Osteocyte (in vitro differentiated cells): ENCODE measurements around the gene POM121L12. TPM values are rescaled to one million over a fixed set of nuclear protein-coding genes. Genes with fewer than 3 reads are reported as not detected.

Experiments
- DNase-seq: peaks from one replicate; pipeline ENCODE4 v3.0.0; 2021; ENCODE audit warnings: mixed read lengths; ENCODE audit not compliant: unreplicated experiment; ENCODE audit errors: extremely low spot score
- H3K27ac Mint-ChIP-seq: one replicate; pipeline ENCODE4 v1.8.0; 2021; ENCODE audit warnings: mild to moderate bottlenecking, mixed read lengths; ENCODE audit not compliant: unreplicated experiment
- H3K27me3 Mint-ChIP-seq: one replicate; pipeline ENCODE4 v1.8.0; 2021; ENCODE audit warnings: mixed read lengths; ENCODE audit not compliant: unreplicated experiment
- H3K36me3 Mint-ChIP-seq: one replicate; pipeline ENCODE4 v1.8.0; 2021; ENCODE audit warnings: mixed read lengths; ENCODE audit not compliant: unreplicated experiment
- H3K4me1 Mint-ChIP-seq: one replicate; pipeline ENCODE4 v1.8.0; 2021; ENCODE audit warnings: mixed read lengths; ENCODE audit not compliant: unreplicated experiment
- H3K4me3 Mint-ChIP-seq: one replicate; pipeline ENCODE4 v1.8.0; 2021; ENCODE audit warnings: mild to moderate bottlenecking, moderate library complexity, mixed read lengths; ENCODE audit not compliant: unreplicated experiment
- H3K9me3 Mint-ChIP-seq: one replicate; pipeline ENCODE4 v1.8.0; 2021; ENCODE audit warnings: mixed read lengths; ENCODE audit not compliant: unreplicated experiment
- total RNA-seq: library from RNA; stranded (reverse); gene quantifications from 2 replicates; pipeline ENCODE4 v1.2.1, GENCODE V29; 2021
- TF ChIP-seq, protein P1 (sequence below): fragments of 200-600 bp; sonication (generic); IDR thresholded peaks from 2 replicates; pipeline ENCODE4 v1.5.0; 2021; ENCODE audit warnings: antibody characterized with exemption, mild to moderate bottlenecking, moderate library complexity

Gene POM121L12
- total RNA-seq, 1 donor from 2014 or later = not detected

DNA sequence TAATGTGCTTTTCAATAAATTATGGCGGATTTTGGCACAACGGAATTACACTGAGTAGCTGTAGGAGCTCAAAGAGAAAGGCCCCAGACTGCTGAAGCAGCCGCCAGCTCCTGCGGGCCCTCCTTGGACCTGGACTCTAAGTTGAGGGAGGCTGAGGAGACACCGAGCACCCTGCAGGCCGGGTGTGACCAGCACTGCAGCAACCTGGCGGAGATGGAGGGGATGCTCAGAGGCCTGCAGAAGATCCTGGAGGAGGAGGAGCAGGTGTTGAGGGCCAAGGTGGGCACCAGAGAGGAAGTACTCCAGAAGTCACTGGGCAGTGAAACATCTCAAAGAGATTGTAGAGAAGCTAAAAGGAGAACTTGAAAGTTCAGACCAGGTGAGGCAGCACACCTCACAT is 33.0 kb upstream of the POM121L12 start:
- H3K9me3 Mint-ChIP-seq = peaks cover 49% of the 10 kb centered on the region

DNA sequence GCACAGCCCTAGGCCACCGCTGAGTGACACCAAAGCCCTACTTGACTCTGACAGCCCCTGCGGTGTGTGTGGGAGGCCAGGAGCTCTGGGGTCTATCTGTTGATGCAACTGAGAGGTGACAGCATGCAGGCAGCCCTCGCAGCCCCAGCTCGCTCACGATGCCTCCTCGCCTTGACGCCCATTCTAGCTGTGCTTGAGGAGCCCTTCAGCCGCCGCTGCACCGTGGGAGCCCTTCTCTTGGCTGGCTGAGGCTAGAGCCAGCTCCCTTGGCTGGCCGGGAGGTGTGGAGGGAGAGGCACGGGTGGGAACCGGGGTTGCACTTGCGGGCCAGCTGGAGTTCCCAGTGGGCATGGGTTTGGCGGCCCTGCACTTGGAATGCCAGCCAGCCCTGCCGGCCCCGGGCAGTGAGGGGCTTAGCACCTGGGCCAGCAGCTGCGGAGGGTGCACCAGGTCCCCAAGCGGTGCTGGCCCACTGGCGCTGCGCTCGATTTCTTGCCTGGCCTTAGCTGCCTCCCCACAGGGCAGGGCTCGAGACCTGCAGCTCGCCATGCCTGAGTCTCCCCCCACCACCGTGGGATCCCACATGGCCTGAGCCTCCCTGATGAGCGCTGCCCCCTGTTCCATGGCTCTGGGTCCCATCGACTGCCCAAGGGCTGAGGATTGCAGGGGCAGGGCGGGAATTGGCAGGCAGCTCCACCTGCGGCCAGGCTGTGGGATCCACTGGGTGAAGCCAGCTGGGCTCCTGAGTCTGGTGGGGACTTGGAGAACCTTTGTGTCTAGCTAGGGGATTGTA is 31.6 kb upstream of the POM121L12 start:
- H3K27ac Mint-ChIP-seq = no peak overlapping the region
- TF ChIP-seq, protein P1, sequence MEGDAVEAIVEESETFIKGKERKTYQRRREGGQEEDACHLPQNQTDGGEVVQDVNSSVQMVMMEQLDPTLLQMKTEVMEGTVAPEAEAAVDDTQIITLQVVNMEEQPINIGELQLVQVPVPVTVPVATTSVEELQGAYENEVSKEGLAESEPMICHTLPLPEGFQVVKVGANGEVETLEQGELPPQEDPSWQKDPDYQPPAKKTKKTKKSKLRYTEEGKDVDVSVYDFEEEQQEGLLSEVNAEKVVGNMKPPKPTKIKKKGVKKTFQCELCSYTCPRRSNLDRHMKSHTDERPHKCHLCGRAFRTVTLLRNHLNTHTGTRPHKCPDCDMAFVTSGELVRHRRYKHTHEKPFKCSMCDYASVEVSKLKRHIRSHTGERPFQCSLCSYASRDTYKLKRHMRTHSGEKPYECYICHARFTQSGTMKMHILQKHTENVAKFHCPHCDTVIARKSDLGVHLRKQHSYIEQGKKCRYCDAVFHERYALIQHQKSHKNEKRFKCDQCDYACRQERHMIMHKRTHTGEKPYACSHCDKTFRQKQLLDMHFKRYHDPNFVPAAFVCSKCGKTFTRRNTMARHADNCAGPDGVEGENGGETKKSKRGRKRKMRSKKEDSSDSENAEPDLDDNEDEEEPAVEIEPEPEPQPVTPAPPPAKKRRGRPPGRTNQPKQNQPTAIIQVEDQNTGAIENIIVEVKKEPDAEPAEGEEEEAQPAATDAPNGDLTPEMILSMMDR = no peak
- H3K4me3 Mint-ChIP-seq = no peak overlapping the region
- no peaks in the 10 kb centered on the region for H3K27me3 Mint-ChIP-seq
- no peak for DNase-seq
- H3K4me1 Mint-ChIP-seq = no peaks in the 10 kb centered on the region
- peaks cover 48% of the 10 kb centered on the region for H3K9me3 Mint-ChIP-seq
- H3K36me3 Mint-ChIP-seq = no peaks in the 10 kb centered on the region

More for the DNA sequence above, 33.0 kb upstream of the POM121L12 start:
- Mint-ChIP-seq H3K27ac (no peak overlapping the region), H3K27me3 (no peaks in the 10 kb centered on the region), H3K4me3 (no peak overlapping the region), H3K4me1 (no peaks in the 10 kb centered on the region), H3K36me3 (no peaks in the 10 kb centered on the region)
- DNase-seq = no peak
- TF ChIP-seq, protein P1 = no peak

DNA sequence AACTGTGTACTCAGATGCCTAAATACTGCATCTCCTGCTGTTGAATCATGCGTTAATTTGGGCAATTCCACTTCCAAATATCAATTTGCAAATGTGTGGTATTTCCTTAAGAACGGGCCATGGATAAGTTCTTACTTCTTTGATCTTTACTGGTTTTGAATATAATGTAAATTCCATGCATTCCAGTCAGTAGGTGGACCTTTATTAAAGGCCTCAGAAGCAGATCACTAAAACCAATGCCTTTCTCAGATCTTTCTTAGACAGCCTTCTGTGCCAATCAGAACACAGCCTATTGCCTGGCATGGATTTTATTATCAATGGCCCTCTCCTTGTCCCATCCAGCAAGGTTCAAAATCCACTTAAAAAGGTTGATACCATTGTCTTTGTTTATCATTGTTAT is 21.5 kb upstream of the POM121L12 start:
- Mint-ChIP-seq H3K9me3 (peaks cover 47% of the 10 kb centered on the region), H3K4me3 (no peak overlapping the region), H3K27ac (no peak overlapping the region)

DNA sequence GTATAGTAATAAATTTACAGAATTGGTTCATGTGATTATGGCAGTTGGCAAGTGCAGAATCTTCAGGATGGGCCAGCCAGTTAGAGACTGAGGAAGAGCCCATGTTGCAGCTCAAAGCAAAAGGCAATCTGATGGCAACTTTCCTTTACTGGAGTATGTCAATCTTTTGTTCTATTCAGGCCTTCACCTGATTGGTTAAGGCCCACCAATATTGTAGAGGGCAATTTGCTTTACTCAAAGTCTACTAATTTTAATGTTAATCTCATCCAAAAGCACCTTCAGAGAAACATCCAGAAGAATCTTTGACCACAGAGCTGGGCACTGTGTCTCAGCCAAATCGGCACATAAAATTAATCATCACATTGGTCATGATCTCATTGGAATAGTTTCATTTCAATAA is 20.0 kb upstream of the POM121L12 start:
- TF ChIP-seq, protein P1 = no peak
- peaks cover 34% of the 10 kb centered on the region for H3K9me3 Mint-ChIP-seq
- no peaks in the 10 kb centered on the region for H3K4me1 Mint-ChIP-seq
- H3K27ac Mint-ChIP-seq = no peak overlapping the region
- H3K36me3 Mint-ChIP-seq = no peaks in the 10 kb centered on the region
- DNase-seq = no peak
- no peaks in the 10 kb centered on the region for H3K27me3 Mint-ChIP-seq
- no peak overlapping the region for H3K4me3 Mint-ChIP-seq

More for the DNA sequence above, 21.5 kb upstream of the POM121L12 start:
- Mint-ChIP-seq H3K27me3 (no peaks in the 10 kb centered on the region), H3K36me3 (no peaks in the 10 kb centered on the region), H3K4me1 (no peaks in the 10 kb centered on the region)
- DNase-seq = no peak
- TF ChIP-seq, protein P1 = no peak

DNA sequence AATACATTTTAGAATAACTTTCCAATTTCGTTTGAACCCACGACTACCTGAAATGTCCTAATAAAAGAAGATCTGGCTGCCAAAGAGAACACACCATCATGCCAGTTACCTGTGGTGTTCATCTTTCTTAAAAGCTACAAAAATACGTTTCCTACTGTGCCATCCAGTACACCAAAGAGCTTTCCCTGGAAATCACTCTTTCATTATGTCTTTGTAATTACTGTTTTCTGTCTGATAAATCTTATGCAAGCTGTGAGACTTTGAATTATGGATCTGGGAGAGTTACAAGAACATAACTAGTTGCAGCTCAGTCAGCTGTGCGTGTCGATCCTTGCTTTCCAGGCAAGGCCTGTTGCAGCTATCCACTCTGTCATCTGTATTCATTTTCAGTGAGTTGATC is 12.5 kb upstream of the POM121L12 start:
- Mint-ChIP-seq H3K4me3 (no peak overlapping the region), H3K27me3 (no peaks in the 10 kb centered on the region), H3K36me3 (no peaks in the 10 kb centered on the region), H3K27ac (no peak overlapping the region), H3K9me3 (peaks cover 22% of the 10 kb centered on the region), H3K4me1 (no peaks in the 10 kb centered on the region)
- TF ChIP-seq, protein P1 = no peak
- DNase-seq = no peak
